HL-60 (cell line): ENCODE results near the gene INSC.

Experiments
- DNase-seq, 2 experiments: peaks; one replicate each; pipeline ENCODE4 v3.0.0-alpha.2; 2010 to 2020; ENCODE audit warnings: low read depth in 1 of 2, low spot score in 1 of 2
- H3K27ac ChIP-seq: fragments of 250-450 bp; sonication (Bioruptor Pico); replicated peaks from 2 replicates; pipeline ENCODE4 v1.5.1; 2020; ENCODE audit warnings: mild to moderate bottlenecking, moderate library complexity
- H3K27me3 ChIP-seq: fragments of 250-450 bp; sonication (Bioruptor Pico); 2 replicates; pipeline ENCODE4 v1.5.1; 2021; ENCODE audit warnings: mild to moderate bottlenecking, moderate library complexity; ENCODE audit not compliant: insufficient read depth, poor library complexity, severe bottlenecking
- H3K4me3 ChIP-seq: replicated peaks from 2 replicates; pipeline ENCODE4 v1.5.1; 2011; ENCODE audit warnings: mild to moderate bottlenecking, control low read depth, low read length; ENCODE audit not compliant: insufficient read depth
- GABPA ChIP-seq: IDR thresholded peaks from 2 replicates; pipeline ENCODE4 v1.6.1; 2012; ENCODE audit warnings: low read depth
- POLR2AphosphoS5 ChIP-seq: IDR thresholded peaks from 2 replicates; pipeline ENCODE4 v1.6.1; 2012; ENCODE audit warnings: low read depth
- REST ChIP-seq: IDR thresholded peaks from 2 replicates; pipeline ENCODE4 v1.6.1; 2012; ENCODE audit warnings: low read depth; ENCODE audit not compliant: insufficient replicate concordance
- SPI1 ChIP-seq: IDR thresholded peaks from 2 replicates; pipeline ENCODE4 v1.6.1; 2012; ENCODE audit warnings: low read depth, mild to moderate bottlenecking, borderline replicate concordance
- TF ChIP-seq, protein P1 (sequence below): IDR thresholded peaks from one replicate; pipeline ENCODE4 v1.5.1; 2011; ENCODE audit warnings: low read length, control low read depth, inconsistent platforms; ENCODE audit not compliant: insufficient read depth

Gene INSC

DNA sequence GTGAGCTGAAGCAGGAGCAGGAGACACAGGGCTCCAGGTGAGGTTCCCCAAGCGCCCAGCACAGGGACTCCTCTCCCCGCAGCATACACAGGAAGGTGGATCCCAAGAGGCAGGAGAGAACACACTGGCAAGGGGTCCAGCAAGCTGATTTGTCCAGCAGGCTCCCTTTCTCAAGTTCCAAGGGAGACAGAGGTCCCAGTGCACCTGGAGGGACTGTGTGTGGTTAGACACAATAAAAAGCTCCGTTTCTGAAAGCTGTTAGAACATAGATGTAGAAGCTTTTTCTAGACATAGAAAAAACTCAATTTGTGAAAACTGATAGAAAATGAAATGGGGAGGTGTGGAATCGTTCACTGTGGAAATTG is 39.6 kb upstream of the INSC start:
- H3K27ac ChIP-seq: no peak overlapping the region
- no peak for DNase-seq
- H3K27me3 ChIP-seq: peaks cover 18% of the 10 kb centered on the region

GRCh38 chr11:15091175-15091574 is 23.5 kb upstream of the INSC start:
- TF ChIP-seq POLR2AphosphoS5 (no peak), GABPA (no peak), REST (no peak), SPI1 (no peak)
- TF ChIP-seq, protein P1, sequence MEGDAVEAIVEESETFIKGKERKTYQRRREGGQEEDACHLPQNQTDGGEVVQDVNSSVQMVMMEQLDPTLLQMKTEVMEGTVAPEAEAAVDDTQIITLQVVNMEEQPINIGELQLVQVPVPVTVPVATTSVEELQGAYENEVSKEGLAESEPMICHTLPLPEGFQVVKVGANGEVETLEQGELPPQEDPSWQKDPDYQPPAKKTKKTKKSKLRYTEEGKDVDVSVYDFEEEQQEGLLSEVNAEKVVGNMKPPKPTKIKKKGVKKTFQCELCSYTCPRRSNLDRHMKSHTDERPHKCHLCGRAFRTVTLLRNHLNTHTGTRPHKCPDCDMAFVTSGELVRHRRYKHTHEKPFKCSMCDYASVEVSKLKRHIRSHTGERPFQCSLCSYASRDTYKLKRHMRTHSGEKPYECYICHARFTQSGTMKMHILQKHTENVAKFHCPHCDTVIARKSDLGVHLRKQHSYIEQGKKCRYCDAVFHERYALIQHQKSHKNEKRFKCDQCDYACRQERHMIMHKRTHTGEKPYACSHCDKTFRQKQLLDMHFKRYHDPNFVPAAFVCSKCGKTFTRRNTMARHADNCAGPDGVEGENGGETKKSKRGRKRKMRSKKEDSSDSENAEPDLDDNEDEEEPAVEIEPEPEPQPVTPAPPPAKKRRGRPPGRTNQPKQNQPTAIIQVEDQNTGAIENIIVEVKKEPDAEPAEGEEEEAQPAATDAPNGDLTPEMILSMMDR: no peak
- no peak overlapping the region for H3K27ac ChIP-seq
- H3K27me3 ChIP-seq: peaks cover 4% of the 10 kb centered on the region
- no peak for DNase-seq
- H3K4me3 ChIP-seq: no peak overlapping the region

More for the DNA sequence above, 39.6 kb upstream of the INSC start:
- no peak for TF ChIP-seq SPI1
- TF ChIP-seq POLR2AphosphoS5: no peak
- H3K4me3 ChIP-seq: no peak overlapping the region

- H3K27ac ChIP-seq: no peak overlapping the region
- H3K4me3 ChIP-seq: no peak overlapping the region
- TF ChIP-seq GABPA (no peak), REST (no peak), POLR2AphosphoS5 (no peak), SPI1 (no peak)
- TF ChIP-seq, protein P1: no peak
- peaks cover 4% of the 10 kb centered on the region for H3K27me3 ChIP-seq
- DNase-seq: no peak
Measured at GRCh38 chr11:15091625-15092024, 23.1 kb upstream of the INSC start.

DNA sequence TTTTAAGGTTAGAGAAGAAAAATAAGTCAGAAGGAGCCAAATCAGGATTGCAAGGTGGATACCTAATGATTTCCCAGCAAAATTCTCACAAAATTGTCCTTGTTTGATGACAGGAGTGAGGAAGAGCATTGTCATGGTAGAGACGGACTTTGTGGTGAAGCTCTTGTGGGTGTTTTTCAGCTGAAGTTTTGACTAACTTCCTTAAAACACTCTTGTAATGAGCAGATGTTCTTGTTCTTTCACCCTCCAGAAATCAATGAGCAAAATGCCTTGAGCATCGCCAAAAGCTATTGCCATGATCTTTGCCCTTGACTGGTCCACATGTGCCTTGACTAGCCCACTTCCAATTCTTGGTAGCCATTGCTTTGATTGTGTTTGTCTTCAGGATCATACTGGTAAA is 21.3 kb upstream of the INSC start:
- H3K27me3 ChIP-seq: peaks cover 5% of the 10 kb centered on the region
- H3K4me3 ChIP-seq: no peak overlapping the region
- peak in 1 of 2 experiments; percentile 30 for DNase-seq
- TF ChIP-seq GABPA: no peak
- no peak overlapping the region for H3K27ac ChIP-seq

DNA sequence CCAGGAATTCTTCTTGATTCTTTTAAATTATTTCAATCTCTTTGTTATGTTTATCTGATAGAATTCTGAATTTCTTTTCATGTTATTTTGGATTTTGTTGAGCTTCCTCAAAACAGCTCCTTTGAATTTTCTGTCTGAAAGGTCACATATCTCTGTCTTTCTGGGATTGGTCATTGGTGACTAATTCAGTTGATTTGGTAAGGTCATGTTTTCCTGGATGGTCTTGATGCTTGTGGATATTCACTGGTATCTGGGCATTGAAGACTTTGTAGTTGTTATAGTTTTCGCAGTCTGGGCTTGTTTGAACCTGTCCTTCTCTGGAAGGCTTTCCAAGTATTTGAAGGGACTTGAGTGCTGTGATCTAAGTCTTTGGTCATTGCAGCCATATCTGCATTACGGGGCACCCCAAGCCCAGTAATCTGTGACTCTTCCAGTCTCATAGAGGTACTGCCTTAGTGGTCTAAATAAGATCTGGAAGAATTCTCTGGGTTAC is 18.9 kb upstream of the INSC start:
- no peak overlapping the region for H3K4me3 ChIP-seq
- peaks cover 13% of the 10 kb centered on the region for H3K27me3 ChIP-seq
- H3K27ac ChIP-seq: no peak overlapping the region
- no peak for DNase-seq
- TF ChIP-seq POLR2AphosphoS5: no peak
- TF ChIP-seq, protein P1: no peak
